Pons (tissue), 1 donor: ENCODE measurements around the gene OR4F3.
"Not testable (repeated sequence)": the region's sequence is repeated elsewhere in the genome, so short reads cannot be mapped to it uniquely, and the experiment has no call there.

ENCODE experiments used
- DNase-seq: peaks from one replicate; pipeline ENCODE4 v3.0.0-alpha.2; 2016; ENCODE audit warnings: low spot score

OR4F3 gene

GRCh38 chr5:181366968-181367367 is at the start of gene OR4F3:
Gene OR4F3 (plus strand): TSS chr5:181367268.
- DNase-seq, result not testable (repeated sequence)
